Measurements from ENCODE around the gene SCYGR4. TPM values are rescaled to one million over a fixed set of nuclear protein-coding genes. Genes with fewer than 3 reads are reported as not detected.

SCYGR4 gene
- total and polyA plus RNA-seq, 10 of the 15 experiments (the other 5 are each of a cell fraction or from before 2014, with no cell fraction given) = 0.11 TPM; not detected in 9

GRCh38 chr2:227627769-227628168 lies 10.5 kb downstream of the SCYGR4 start (continued):
- no peak for TF ChIP-seq BCLAF1 (IDR thresholded peaks at IDR 0.05)
- no peak for TF ChIP-seq STAT1 (conservative IDR thresholded peaks at IDR 0.05)
- TF ChIP-seq SP1 (IDR thresholded peaks at IDR 0.05; ENCODE audit: low read depth, low read length) = no peak
- no peak for TF ChIP-seq HCFC1 (IDR thresholded peaks at IDR 0.05; ENCODE audit: low read length)
- TF ChIP-seq POLR2A (IDR thresholded peaks at IDR 0.05; ENCODE audit: low read depth, low read length) = no peak
- TF ChIP-seq CREB1 (IDR thresholded peaks at IDR 0.05; ENCODE audit: low read depth) = no peak
- no peak for TF ChIP-seq ASH2L (IDR thresholded peaks at IDR 0.05; ENCODE audit: borderline replicate concordance, low read depth)
- TF ChIP-seq MTA2 (IDR thresholded peaks at IDR 0.05; ENCODE audit: low read depth) = 0 out of 2 replicates have a peak, but pooled peaks have one; percentile 36
- no peak for TF ChIP-seq GABPA (IDR thresholded peaks at IDR 0.05; ENCODE audit: low read depth)
- TF ChIP-seq USF1 (IDR thresholded peaks at IDR 0.05; ENCODE audit: borderline replicate concordance, extremely low read length, insufficient read depth, low read depth, low read length) = no peak
- no peak for TF ChIP-seq BACH1 (IDR thresholded peaks at IDR 0.05; ENCODE audit: borderline replicate concordance)
- peak; percentile 70 for TF ChIP-seq EED (IDR thresholded peaks at IDR 0.05; ENCODE audit: low read depth)
- TF ChIP-seq MLLT1 (IDR thresholded peaks at IDR 0.05) = no peak
- no peak for TF ChIP-seq SIN3A (IDR thresholded peaks at IDR 0.05; ENCODE audit: low read depth, low read length)
- peak; percentile 68 for TF ChIP-seq SPI1 (IDR thresholded peaks at IDR 0.05; ENCODE audit: borderline replicate concordance, insufficient read depth, low read depth, low read length)
- TF ChIP-seq ZNF592 (IDR thresholded peaks at IDR 0.05) = no peak
- peak; percentile 51; the same call in 1 of the 2 replicates for TF ChIP-seq CREM (IDR thresholded peaks at IDR 0.05; ENCODE audit: low read depth)
- no peak for TF ChIP-seq ZNF274 (IDR thresholded peaks at IDR 0.05; ENCODE audit: insufficient read depth, insufficient read length)
- TF ChIP-seq IRF4 (IDR thresholded peaks at IDR 0.05; ENCODE audit: low read depth, low read length) = peak; percentile 51; the same call in 1 of the 2 replicates
- TF ChIP-seq ELK1 (IDR thresholded peaks at IDR 0.05; ENCODE audit: low read depth, low read length) = no peak
- TF ChIP-seq CEBPB (IDR thresholded peaks at IDR 0.05; ENCODE audit: borderline replicate concordance in 1 of 2, low read depth in 2 of 2, low read length in 2 of 2) = no peak
- TF ChIP-seq ZNF622 (IDR thresholded peaks at IDR 0.05) = no peak
- peak; percentile 58; the same call in 1 of the 2 replicates for TF ChIP-seq FOXM1 (IDR thresholded peaks at IDR 0.05; ENCODE audit: low read depth, low read length)

Data from GM12878 (cell line).